HL-60 (cell line): ENCODE measurements around the gene PFDN6.

Source experiments
- CTCF ChIP-seq: IDR thresholded peaks from one replicate; pipeline ENCODE4 v1.5.1; 2011; ENCODE audit warnings: low read length, control low read depth, inconsistent platforms; ENCODE audit not compliant: insufficient read depth
- GABPA ChIP-seq: IDR thresholded peaks from 2 replicates; pipeline ENCODE4 v1.6.1; 2012; ENCODE audit warnings: low read depth
- REST ChIP-seq: IDR thresholded peaks from 2 replicates; pipeline ENCODE4 v1.6.1; 2012; ENCODE audit warnings: low read depth; ENCODE audit not compliant: insufficient replicate concordance
- SPI1 ChIP-seq: IDR thresholded peaks from 2 replicates; pipeline ENCODE4 v1.6.1; 2012; ENCODE audit warnings: low read depth, mild to moderate bottlenecking, borderline replicate concordance

- no peak for TF ChIP-seq GABPA
- no peak for TF ChIP-seq CTCF
- no peak for TF ChIP-seq SPI1
- no peak for TF ChIP-seq REST
These were observed 47.4 kb upstream of the PFDN6 start for GRCh38 chr6:33241968-33242367.
